AG08396 (cell line): ENCODE measurements around the gene PDE6D.
"Not testable (repeated sequence)": the region's sequence is repeated elsewhere in the genome, so short reads cannot be mapped to it uniquely, and the experiment has no call there.

Experiments used
- DNase-seq: peaks from one replicate; pipeline ENCODE4 v3.0.0; 2012; ENCODE audit warnings: low spot score, mixed read lengths

Gene PDE6D

GRCh38 chr2:231718799-231719198 lies 62.3 kb downstream of the PDE6D start:
- no peak for DNase-seq

GRCh38 chr2:231717281-231718171 lies 63.6 kb downstream of the PDE6D start:
- peak; percentile 64 for DNase-seq

- DNase-seq, result peak; percentile 51
Measured at GRCh38 chr2:231716666-231717280, 64.3 kb downstream of the PDE6D start.

GRCh38 chr2:231715988-231716616 lies 65.0 kb downstream of the PDE6D start:
- DNase-seq, result peak; percentile 32

GRCh38 chr2:231715499-231715837 lies 65.6 kb downstream of the PDE6D start:
- DNase-seq, result no peak

GRCh38 chr2:231714639-231715498 lies 66.2 kb downstream of the PDE6D start:
- DNase-seq, result peak; percentile 41

GRCh38 chr2:231713730-231714638 lies 67.1 kb downstream of the PDE6D start:
- DNase-seq, result peak; percentile 87

GRCh38 chr2:231713406-231713729 lies 67.7 kb downstream of the PDE6D start:
- not testable (repeated sequence) for DNase-seq

GRCh38 chr2:231712451-231713021 lies 68.5 kb downstream of the PDE6D start:
- DNase-seq, result not testable (repeated sequence)

- no peak for DNase-seq
Measured at GRCh38 chr2:231711677-231712450, 69.2 kb downstream of the PDE6D start.

- DNase-seq, result no peak
Measured at GRCh38 chr2:231710799-231711676, 70.0 kb downstream of the PDE6D start.

GRCh38 chr2:231709981-231710798 lies 70.9 kb downstream of the PDE6D start:
- peak; percentile 97 for DNase-seq

- DNase-seq, result no peak
Measured at GRCh38 chr2:231709636-231709980, 71.5 kb downstream of the PDE6D start.

- DNase-seq, result no peak
Measured at GRCh38 chr2:231708773-231709635, 72.1 kb downstream of the PDE6D start.

- DNase-seq, result peak; percentile 97
Measured at GRCh38 chr2:231707927-231708772, 72.9 kb downstream of the PDE6D start, which contains the start of gene PTMA. PTMA (plus strand) TSS chr2:231708525; CDS start chr2:231708707, 182 bp downstream.

GRCh38 chr2:231707625-231707926 lies 73.5 kb downstream of the PDE6D start:
- DNase-seq, result no peak
